ENCODE results near the gene AGPAT4. TPM values are rescaled to one million over a fixed set of nuclear protein-coding genes. Genes with fewer than 3 reads are reported as not detected.

AGPAT4 gene
- total RNA-seq, 1 donor from 2014 or later: 8.3 TPM

- Mint-ChIP-seq H3K4me3 (ENCODE audit: unreplicated experiment) (no peak overlapping the region), H3K27me3 (ENCODE audit: unreplicated experiment) (no peaks in the 10 kb centered on the region), H3K4me1 (ENCODE audit: unreplicated experiment) (no peaks in the 10 kb centered on the region), H3K9me3 (ENCODE audit: unreplicated experiment) (no peaks in the 10 kb centered on the region), H3K27ac (ENCODE audit: unreplicated experiment) (no peak overlapping the region), H3K36me3 (ENCODE audit: unreplicated experiment) (peaks cover 11% of the 10 kb centered on the region)
- TF ChIP-seq, protein P1, sequence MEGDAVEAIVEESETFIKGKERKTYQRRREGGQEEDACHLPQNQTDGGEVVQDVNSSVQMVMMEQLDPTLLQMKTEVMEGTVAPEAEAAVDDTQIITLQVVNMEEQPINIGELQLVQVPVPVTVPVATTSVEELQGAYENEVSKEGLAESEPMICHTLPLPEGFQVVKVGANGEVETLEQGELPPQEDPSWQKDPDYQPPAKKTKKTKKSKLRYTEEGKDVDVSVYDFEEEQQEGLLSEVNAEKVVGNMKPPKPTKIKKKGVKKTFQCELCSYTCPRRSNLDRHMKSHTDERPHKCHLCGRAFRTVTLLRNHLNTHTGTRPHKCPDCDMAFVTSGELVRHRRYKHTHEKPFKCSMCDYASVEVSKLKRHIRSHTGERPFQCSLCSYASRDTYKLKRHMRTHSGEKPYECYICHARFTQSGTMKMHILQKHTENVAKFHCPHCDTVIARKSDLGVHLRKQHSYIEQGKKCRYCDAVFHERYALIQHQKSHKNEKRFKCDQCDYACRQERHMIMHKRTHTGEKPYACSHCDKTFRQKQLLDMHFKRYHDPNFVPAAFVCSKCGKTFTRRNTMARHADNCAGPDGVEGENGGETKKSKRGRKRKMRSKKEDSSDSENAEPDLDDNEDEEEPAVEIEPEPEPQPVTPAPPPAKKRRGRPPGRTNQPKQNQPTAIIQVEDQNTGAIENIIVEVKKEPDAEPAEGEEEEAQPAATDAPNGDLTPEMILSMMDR (IDR thresholded peaks at IDR 0.05): no peak
- DNase-seq (ENCODE audit: extremely low spot score, unreplicated experiment): no peak
Measured at GRCh38 chr6:161142957-161143296, 130.9 kb downstream of the AGPAT4 start.

- Mint-ChIP-seq H3K36me3 (ENCODE audit: unreplicated experiment) (peaks cover 11% of the 10 kb centered on the region), H3K4me1 (ENCODE audit: unreplicated experiment) (no peaks in the 10 kb centered on the region), H3K9me3 (ENCODE audit: unreplicated experiment) (no peaks in the 10 kb centered on the region), H3K27ac (ENCODE audit: unreplicated experiment) (no peak overlapping the region), H3K4me3 (ENCODE audit: unreplicated experiment) (no peak overlapping the region), H3K27me3 (ENCODE audit: unreplicated experiment) (no peaks in the 10 kb centered on the region)
- DNase-seq (ENCODE audit: extremely low spot score, unreplicated experiment): no peak
- TF ChIP-seq, protein P1 (IDR thresholded peaks at IDR 0.05): no peak
Measured at GRCh38 chr6:161141173-161141572, 132.7 kb downstream of the AGPAT4 start.

DNA sequence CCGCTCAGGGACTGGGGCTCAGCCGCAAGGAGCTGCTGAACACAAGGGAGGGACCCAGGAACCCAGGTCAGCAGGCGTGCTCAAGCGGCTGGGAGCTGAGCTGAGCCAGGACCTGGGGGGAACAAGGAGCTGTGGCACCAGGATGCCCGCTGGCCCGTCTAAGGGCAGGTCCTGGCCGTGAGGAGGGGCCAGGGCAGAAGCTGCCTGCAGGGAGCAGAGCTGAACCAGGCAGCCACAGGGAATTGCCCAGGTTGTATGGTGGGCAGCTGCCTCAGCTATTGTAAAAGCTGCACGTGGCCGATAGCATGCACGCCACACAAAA lies 133.3 kb downstream of the AGPAT4 start:
- no peaks in the 10 kb centered on the region for H3K9me3 Mint-ChIP-seq (ENCODE audit: unreplicated experiment)
- no peak for DNase-seq (ENCODE audit: extremely low spot score, unreplicated experiment)

DNA sequence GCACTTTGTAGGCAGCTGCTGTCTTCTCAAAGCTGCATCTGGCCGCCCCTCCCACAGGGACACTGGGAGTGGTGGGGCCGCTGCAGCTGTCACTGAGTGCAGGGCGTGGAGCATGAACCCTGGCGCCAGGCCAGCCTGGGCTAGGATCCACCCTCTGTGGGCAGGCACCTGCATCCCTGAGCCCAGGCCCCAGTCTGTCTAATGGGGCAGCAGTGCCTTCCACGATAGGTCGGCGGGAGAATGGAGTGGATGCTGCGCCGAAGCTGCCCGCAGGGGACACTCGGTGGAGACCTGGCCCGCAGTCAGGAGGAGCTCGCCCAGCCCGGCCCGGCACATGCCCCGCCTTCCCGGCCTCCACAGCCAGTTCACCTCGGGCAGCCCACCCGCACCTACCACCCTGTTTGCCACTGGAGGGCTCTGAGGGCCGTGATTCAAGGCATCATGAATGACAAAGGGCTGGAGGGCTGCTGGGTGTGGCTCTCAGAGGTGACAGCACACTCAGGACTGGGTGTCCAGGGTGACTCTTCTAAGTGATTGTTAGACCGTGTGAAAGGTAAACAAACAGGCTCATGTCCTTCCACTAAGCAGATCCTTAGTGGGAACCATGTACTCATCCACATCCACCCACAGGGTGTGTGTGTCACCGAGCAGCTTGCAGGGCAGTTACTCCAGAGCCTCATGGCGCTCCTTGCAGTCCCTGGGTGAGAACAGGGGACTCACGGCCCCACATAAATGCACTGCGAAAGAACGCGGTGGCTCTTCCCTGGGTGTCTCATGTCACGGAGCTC lies 133.9 kb downstream of the AGPAT4 start:
- H3K27me3 Mint-ChIP-seq (ENCODE audit: unreplicated experiment): no peaks in the 10 kb centered on the region

More for the DNA sequence above, 133.3 kb downstream of the AGPAT4 start:
- no peaks in the 10 kb centered on the region for H3K4me1 Mint-ChIP-seq (ENCODE audit: unreplicated experiment)
- no peak overlapping the region for H3K27ac Mint-ChIP-seq (ENCODE audit: unreplicated experiment)
- no peaks in the 10 kb centered on the region for H3K27me3 Mint-ChIP-seq (ENCODE audit: unreplicated experiment)
- H3K4me3 Mint-ChIP-seq (ENCODE audit: unreplicated experiment): no peak overlapping the region
- TF ChIP-seq, protein P1 (IDR thresholded peaks at IDR 0.05): no peak
- peaks cover 11% of the 10 kb centered on the region for H3K36me3 Mint-ChIP-seq (ENCODE audit: unreplicated experiment)

GRCh38 chr6:161139304-161139765 lies 134.5 kb downstream of the AGPAT4 start:
- no peak overlapping the region for H3K4me3 Mint-ChIP-seq (ENCODE audit: unreplicated experiment)
- H3K9me3 Mint-ChIP-seq (ENCODE audit: unreplicated experiment): no peaks in the 10 kb centered on the region
- H3K36me3 Mint-ChIP-seq (ENCODE audit: unreplicated experiment): peaks cover 14% of the 10 kb centered on the region
- no peak for DNase-seq (ENCODE audit: extremely low spot score, unreplicated experiment)
- no peak overlapping the region for H3K27ac Mint-ChIP-seq (ENCODE audit: unreplicated experiment)
- no peaks in the 10 kb centered on the region for H3K4me1 Mint-ChIP-seq (ENCODE audit: unreplicated experiment)
- H3K27me3 Mint-ChIP-seq (ENCODE audit: unreplicated experiment): no peaks in the 10 kb centered on the region
- TF ChIP-seq, protein P1 (IDR thresholded peaks at IDR 0.05): no peak

More for the DNA sequence above, 133.9 kb downstream of the AGPAT4 start:
- Mint-ChIP-seq H3K9me3 (ENCODE audit: unreplicated experiment) (no peaks in the 10 kb centered on the region), H3K4me1 (ENCODE audit: unreplicated experiment) (no peaks in the 10 kb centered on the region), H3K4me3 (ENCODE audit: unreplicated experiment) (no peak overlapping the region), H3K36me3 (ENCODE audit: unreplicated experiment) (peaks cover 14% of the 10 kb centered on the region), H3K27ac (ENCODE audit: unreplicated experiment) (no peak overlapping the region)
- TF ChIP-seq, protein P1 (IDR thresholded peaks at IDR 0.05): no peak
- DNase-seq (ENCODE audit: extremely low spot score, unreplicated experiment): no peak

Measured in osteocyte (in vitro differentiated cells).